ENCODE data around the gene ANAPC16.

ANAPC16 gene

GRCh38 chr10:72228318-72228751, 12.5 kb downstream of the ANAPC16 start:
- Histone ChIP-seq H3K27ac (ENCODE audit: low read depth, low read length) (no peak overlapping the region), H3K79me1 (ENCODE audit: low read length) (no peaks in the 10 kb centered on the region), H4K12ac (ENCODE audit: low read depth, low read length) (no peak overlapping the region), H2BK120ac (ENCODE audit: insufficient read depth, low read length, poor library complexity) (no peak overlapping the region), H3K9me3 (ENCODE audit: insufficient read depth, low read depth, low read length) (no peaks in the 10 kb centered on the region), H2AK5ac (ENCODE audit: low read length) (no peak overlapping the region), H2AFZ (ENCODE audit: insufficient read depth, low read length, poor library complexity) (no peak overlapping the region), H3K4me2 (ENCODE audit: low read length) (no peak overlapping the region), H3K14ac (ENCODE audit: low read length) (no peak overlapping the region), H3K18ac (ENCODE audit: low read length) (no peak overlapping the region), H3K4me3 (ENCODE audit: low read depth, low read length) (no peak overlapping the region), H4K91ac (ENCODE audit: low read depth, low read length) (no peak overlapping the region), H3K23ac (ENCODE audit: low read length) (no peak overlapping the region), H4K8ac (ENCODE audit: low read depth, low read length) (no peak overlapping the region), H2BK5ac (ENCODE audit: low read depth, low read length, poor library complexity) (no peak overlapping the region), H3K9ac (ENCODE audit: low read length) (no peak overlapping the region), H3K27me3 (ENCODE audit: insufficient read depth, low read length) (no peaks in the 10 kb centered on the region), H2BK12ac (ENCODE audit: low read length) (no peak overlapping the region), H3K4me1 (ENCODE audit: control insufficient read depth in 1 of 2, insufficient read depth in 2 of 2, low read length in 2 of 2) (no peaks in the 10 kb centered on the region), H3K4ac (ENCODE audit: low read depth, low read length) (no peak overlapping the region), H3K79me2 (ENCODE audit: control insufficient read depth, insufficient read depth, low read length, poor library complexity) (no peaks in the 10 kb centered on the region), H3K36me3 (ENCODE audit: control insufficient read depth in 1 of 2, insufficient read depth in 2 of 2, low read length in 2 of 2) (peaks cover 12 to 14% of the 10 kb centered on the region in 2 experiments)
- no CpG with 5 or more reads among the region's 2 CpGs for WGBS (ENCODE audit: extremely low coverage, insufficient coverage, insufficient read length)
- DNase-seq, result no peak

- Histone ChIP-seq H2BK12ac (ENCODE audit: low read length) (no peak overlapping the region), H3K18ac (ENCODE audit: low read length) (no peak overlapping the region), H3K23ac (ENCODE audit: low read length) (no peak overlapping the region), H3K36me3 (ENCODE audit: control insufficient read depth in 1 of 2, insufficient read depth in 2 of 2, low read length in 2 of 2) (peaks cover 13 to 15% of the 10 kb centered on the region in 2 experiments), H3K9ac (ENCODE audit: low read length) (no peak overlapping the region), H3K79me1 (ENCODE audit: low read length) (no peaks in the 10 kb centered on the region), H2BK5ac (ENCODE audit: low read depth, low read length, poor library complexity) (no peak overlapping the region), H4K8ac (ENCODE audit: low read depth, low read length) (no peak overlapping the region), H3K4me2 (ENCODE audit: low read length) (no peak overlapping the region), H3K27me3 (ENCODE audit: insufficient read depth, low read length) (no peaks in the 10 kb centered on the region), H3K4ac (ENCODE audit: low read depth, low read length) (no peak overlapping the region), H3K79me2 (ENCODE audit: control insufficient read depth, insufficient read depth, low read length, poor library complexity) (no peaks in the 10 kb centered on the region), H2AK5ac (ENCODE audit: low read length) (no peak overlapping the region), H2AFZ (ENCODE audit: insufficient read depth, low read length, poor library complexity) (no peak overlapping the region), H3K14ac (ENCODE audit: low read length) (no peak overlapping the region), H4K12ac (ENCODE audit: low read depth, low read length) (no peak overlapping the region), H3K4me3 (ENCODE audit: low read depth, low read length) (no peak overlapping the region), H4K91ac (ENCODE audit: low read depth, low read length) (no peak overlapping the region), H3K9me3 (ENCODE audit: insufficient read depth, low read depth, low read length) (no peaks in the 10 kb centered on the region), H2BK120ac (ENCODE audit: insufficient read depth, low read length, poor library complexity) (no peak overlapping the region), H3K4me1 (ENCODE audit: control insufficient read depth in 1 of 2, insufficient read depth in 2 of 2, low read length in 2 of 2) (no peaks in the 10 kb centered on the region), H3K27ac (ENCODE audit: low read depth, low read length) (no peak overlapping the region)
- DNase-seq, result no peak
- no CpG with 5 or more reads among the region's 8 CpGs for WGBS (ENCODE audit: extremely low coverage, insufficient coverage, insufficient read length)
Observed at GRCh38 chr10:72229261-72230251, 13.7 kb downstream of the ANAPC16 start.

- Histone ChIP-seq H4K8ac (ENCODE audit: low read depth, low read length) (no peak overlapping the region), H2BK5ac (ENCODE audit: low read depth, low read length, poor library complexity) (no peak overlapping the region), H2AK5ac (ENCODE audit: low read length) (no peak overlapping the region)
Observed at GRCh38 chr10:72233621-72234020, 17.8 kb downstream of the ANAPC16 start.

GRCh38 chr10:72234560-72235095, 18.8 kb downstream of the ANAPC16 start:
- H2BK5ac ChIP-seq (ENCODE audit: low read depth, low read length, poor library complexity), result no peak overlapping the region
- no peaks in the 10 kb centered on the region for H3K27me3 ChIP-seq (ENCODE audit: insufficient read depth, low read length)
- H3K27ac ChIP-seq (ENCODE audit: low read depth, low read length), result no peak overlapping the region
- H2AFZ ChIP-seq (ENCODE audit: insufficient read depth, low read length, poor library complexity), result no peak overlapping the region
- no peaks in the 10 kb centered on the region for H3K79me1 ChIP-seq (ENCODE audit: low read length)
- H4K91ac ChIP-seq (ENCODE audit: low read depth, low read length), result no peak overlapping the region
- no peak overlapping the region for H3K14ac ChIP-seq (ENCODE audit: low read length)
- H4K8ac ChIP-seq (ENCODE audit: low read depth, low read length), result no peak overlapping the region
- no peak overlapping the region for H3K4me2 ChIP-seq (ENCODE audit: low read length)
- H3K18ac ChIP-seq (ENCODE audit: low read length), result no peak overlapping the region
- no peak overlapping the region for H2BK120ac ChIP-seq (ENCODE audit: insufficient read depth, low read length, poor library complexity)
- no peak overlapping the region for H2AK5ac ChIP-seq (ENCODE audit: low read length)
- H3K79me2 ChIP-seq (ENCODE audit: control insufficient read depth, insufficient read depth, low read length, poor library complexity), result no peaks in the 10 kb centered on the region
- no peak overlapping the region for H2BK12ac ChIP-seq (ENCODE audit: low read length)
- no peaks in the 10 kb centered on the region for H3K9me3 ChIP-seq (ENCODE audit: insufficient read depth, low read depth, low read length)
- H3K4ac ChIP-seq (ENCODE audit: low read depth, low read length), result no peak overlapping the region
- H3K9ac ChIP-seq (ENCODE audit: low read length), result no peak overlapping the region
- H4K12ac ChIP-seq (ENCODE audit: low read depth, low read length), result no peak overlapping the region
- DNase-seq, result no peak
- peaks cover 17 to 19% of the 10 kb centered on the region in 2 experiments for H3K36me3 ChIP-seq (ENCODE audit: control insufficient read depth in 1 of 2, insufficient read depth in 2 of 2, low read length in 2 of 2)
- H3K4me1 ChIP-seq (ENCODE audit: control insufficient read depth in 1 of 2, insufficient read depth in 2 of 2, low read length in 2 of 2), result no peaks in the 10 kb centered on the region
- no peak overlapping the region for H3K23ac ChIP-seq (ENCODE audit: low read length)
- H3K4me3 ChIP-seq (ENCODE audit: low read depth, low read length), result no peak overlapping the region
- WGBS (ENCODE audit: extremely low coverage, insufficient coverage, insufficient read length), result no CpG with 5 or more reads among the region's 6 CpGs

More at GRCh38 chr10:72233621-72234020, 17.8 kb downstream of the ANAPC16 start:
- no peak overlapping the region for H2BK12ac ChIP-seq (ENCODE audit: low read length)
- no peaks in the 10 kb centered on the region for H3K27me3 ChIP-seq (ENCODE audit: insufficient read depth, low read length)
- H3K79me2 ChIP-seq (ENCODE audit: control insufficient read depth, insufficient read depth, low read length, poor library complexity), result no peaks in the 10 kb centered on the region
- H3K79me1 ChIP-seq (ENCODE audit: low read length), result no peaks in the 10 kb centered on the region
- H3K14ac ChIP-seq (ENCODE audit: low read length), result no peak overlapping the region
- H4K91ac ChIP-seq (ENCODE audit: low read depth, low read length), result no peak overlapping the region
- no peak overlapping the region for H3K9ac ChIP-seq (ENCODE audit: low read length)
- no peak overlapping the region for H3K27ac ChIP-seq (ENCODE audit: low read depth, low read length)
- peaks cover 17 to 19% of the 10 kb centered on the region in 2 experiments for H3K36me3 ChIP-seq (ENCODE audit: control insufficient read depth in 1 of 2, insufficient read depth in 2 of 2, low read length in 2 of 2)
- H3K9me3 ChIP-seq (ENCODE audit: insufficient read depth, low read depth, low read length), result no peaks in the 10 kb centered on the region
- no peak overlapping the region for H3K4me2 ChIP-seq (ENCODE audit: low read length)
- H3K4me3 ChIP-seq (ENCODE audit: low read depth, low read length), result no peak overlapping the region
- no peak overlapping the region for H4K12ac ChIP-seq (ENCODE audit: low read depth, low read length)
- H3K23ac ChIP-seq (ENCODE audit: low read length), result no peak overlapping the region
- no peak for DNase-seq
- H2AFZ ChIP-seq (ENCODE audit: insufficient read depth, low read length, poor library complexity), result no peak overlapping the region
- no peak overlapping the region for H3K18ac ChIP-seq (ENCODE audit: low read length)
- no peak overlapping the region for H3K4ac ChIP-seq (ENCODE audit: low read depth, low read length)
- H2BK120ac ChIP-seq (ENCODE audit: insufficient read depth, low read length, poor library complexity), result no peak overlapping the region
- no peaks in the 10 kb centered on the region for H3K4me1 ChIP-seq (ENCODE audit: control insufficient read depth in 1 of 2, insufficient read depth in 2 of 2, low read length in 2 of 2)
